ENCODE measurements around the gene KCNJ4.

Gene KCNJ4

GRCh38 chr22:38455076-38455529 is at the start of gene KCNJ4:
Gene KCNJ4, minus strand, starts transcription at chr22:38455199. Its CDS starts 27,067 bp downstream, at chr22:38428132.
- no peak for DNase-seq (ENCODE audit: low spot score)

GRCh38 chr22:38503021-38503420 is 48.0 kb upstream of the KCNJ4 start:
- DNase-seq (ENCODE audit: low spot score) = no peak

GRCh38 chr22:38501797-38502672 is 47.0 kb upstream of the KCNJ4 start:
- no peak for DNase-seq (ENCODE audit: low spot score)

- no peak for DNase-seq (ENCODE audit: low spot score)
Measured at GRCh38 chr22:38497869-38498268, 42.9 kb upstream of the KCNJ4 start.

- no peak for DNase-seq (ENCODE audit: low spot score)
Measured at GRCh38 chr22:38494939-38495338, 39.9 kb upstream of the KCNJ4 start.

- no peak for DNase-seq (ENCODE audit: low spot score)
Measured at GRCh38 chr22:38494498-38494897, 39.5 kb upstream of the KCNJ4 start.

- DNase-seq (ENCODE audit: low spot score) = no peak
Measured at GRCh38 chr22:38491707-38492348, 36.8 kb upstream of the KCNJ4 start.

GRCh38 chr22:38490915-38491314 is 35.9 kb upstream of the KCNJ4 start:
- DNase-seq (ENCODE audit: low spot score) = no peak

- no peak for DNase-seq (ENCODE audit: low spot score)
Measured at GRCh38 chr22:38490475-38490874, 35.5 kb upstream of the KCNJ4 start.

GRCh38 chr22:38489561-38490145 is 34.7 kb upstream of the KCNJ4 start:
- DNase-seq (ENCODE audit: low spot score) = no peak

GRCh38 chr22:38489142-38489541 is 34.1 kb upstream of the KCNJ4 start:
- DNase-seq (ENCODE audit: low spot score) = no peak

- DNase-seq (ENCODE audit: low spot score) = no peak
Measured at GRCh38 chr22:38487946-38488345, 32.9 kb upstream of the KCNJ4 start.

- no peak for DNase-seq (ENCODE audit: low spot score)
Measured at GRCh38 chr22:38485783-38486182, 30.8 kb upstream of the KCNJ4 start.

- DNase-seq (ENCODE audit: low spot score) = no peak
Measured at GRCh38 chr22:38484244-38484643, 29.2 kb upstream of the KCNJ4 start.

GRCh38 chr22:38482662-38483308 is 27.8 kb upstream of the KCNJ4 start:
- DNase-seq (ENCODE audit: low spot score) = no peak

GRCh38 chr22:38481871-38482332 is 26.9 kb upstream of the KCNJ4 start:
- DNase-seq (ENCODE audit: low spot score) = no peak

GRCh38 chr22:38481162-38481870 is 26.3 kb upstream of the KCNJ4 start:
- DNase-seq (ENCODE audit: low spot score) = no peak

- DNase-seq (ENCODE audit: low spot score) = no peak
Measured at GRCh38 chr22:38479096-38479837, 24.3 kb upstream of the KCNJ4 start.

- DNase-seq (ENCODE audit: low spot score) = no peak
Measured at GRCh38 chr22:38477585-38477984, 22.6 kb upstream of the KCNJ4 start.

GRCh38 chr22:38474003-38474607 is 19.1 kb upstream of the KCNJ4 start:
- DNase-seq (ENCODE audit: low spot score) = no peak

- no peak for DNase-seq (ENCODE audit: low spot score)
Measured at GRCh38 chr22:38471237-38471636, 16.2 kb upstream of the KCNJ4 start.

All from LoVo (cell line).